Stimulated activated CD8-positive, alpha-beta memory T cell treated with anti-CD3 and anti-CD28 coated beads, Interleukin-15, amount 100 ng/mL, for 1 hour (primary cell): ENCODE measurements around the gene CAST.
"Not testable (repeated sequence)": the region's sequence is repeated elsewhere in the genome, so short reads cannot be mapped to it uniquely, and the experiment has no call there.

Experiments
- DNase-seq: peaks from one replicate; pipeline ENCODE4 v3.0.0-alpha.2; 2020; ENCODE audit warnings: low read depth

The CAST gene

GRCh38 chr5:96780626-96781025 is 118.5 kb downstream of the CAST start:
- DNase-seq: no peak

DNA sequence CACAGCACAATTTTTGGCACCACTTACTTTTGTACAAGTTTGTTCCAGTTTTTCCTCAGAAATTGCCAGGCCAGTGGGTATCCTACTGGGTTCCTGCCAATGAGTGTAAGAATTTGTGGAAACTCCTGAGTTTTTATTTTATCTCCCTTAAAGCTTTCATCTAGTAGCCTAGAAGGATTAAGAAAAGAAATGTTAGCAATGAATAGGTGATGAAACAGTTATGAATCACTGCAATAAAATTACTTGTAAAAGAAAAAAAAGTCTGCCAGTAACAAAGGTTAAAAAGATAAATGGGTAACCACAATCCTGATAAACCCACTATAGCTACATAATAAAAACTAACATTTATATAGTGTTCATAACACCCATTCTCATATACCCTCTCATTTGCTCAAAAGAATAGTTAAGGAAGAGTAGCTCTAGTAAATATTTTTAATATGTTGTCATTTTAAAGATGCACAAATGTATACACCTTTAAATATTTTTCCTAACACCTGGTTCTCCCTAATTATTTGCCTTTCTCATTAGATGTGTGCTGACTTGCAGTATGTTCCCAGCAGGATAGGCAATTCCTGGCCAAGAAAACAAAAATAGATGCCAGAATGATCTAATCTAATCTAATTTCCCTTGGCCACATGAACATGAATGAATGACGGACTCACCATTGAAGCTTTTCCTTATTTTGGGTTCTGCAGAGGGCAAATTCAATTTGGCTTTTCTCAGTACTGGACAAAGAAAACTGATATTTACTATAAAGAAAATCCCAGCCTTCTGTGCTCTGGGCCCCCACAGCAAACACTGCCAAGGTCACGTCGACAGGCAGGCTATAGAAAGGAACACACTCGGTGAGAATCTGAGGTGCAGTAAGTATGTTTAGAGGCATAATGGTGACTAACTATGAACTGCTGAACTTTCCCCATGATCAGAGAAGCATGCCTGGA is 119.1 kb downstream of the CAST start:
- DNase-seq: no peak

DNA sequence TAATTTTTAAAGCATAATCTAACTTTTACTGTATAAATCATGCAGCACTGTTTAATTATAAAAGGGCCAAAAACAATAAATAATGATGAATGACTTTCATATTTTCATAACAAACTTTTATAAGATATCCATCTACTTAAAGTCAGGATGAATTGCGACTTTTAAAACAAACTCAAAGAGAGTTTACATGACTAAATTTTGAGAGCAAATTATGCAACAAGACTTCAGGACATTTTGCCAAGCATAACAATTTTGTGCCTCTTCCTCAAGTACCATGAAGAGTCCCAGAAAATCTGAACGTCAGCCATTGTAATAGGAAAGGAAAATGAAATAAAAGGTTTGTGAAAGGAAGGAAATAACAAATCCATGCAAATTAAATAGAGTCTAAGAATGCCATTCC is 121.2 kb downstream of the CAST start:
- DNase-seq: no peak

GRCh38 chr5:96785326-96786109 is 123.3 kb downstream of the CAST start:
- no peak for DNase-seq

GRCh38 chr5:96788112-96788749 is 126.1 kb downstream of the CAST start:
- no peak for DNase-seq

GRCh38 chr5:96789794-96790330 is 127.7 kb downstream of the CAST start:
- no peak for DNase-seq

DNA sequence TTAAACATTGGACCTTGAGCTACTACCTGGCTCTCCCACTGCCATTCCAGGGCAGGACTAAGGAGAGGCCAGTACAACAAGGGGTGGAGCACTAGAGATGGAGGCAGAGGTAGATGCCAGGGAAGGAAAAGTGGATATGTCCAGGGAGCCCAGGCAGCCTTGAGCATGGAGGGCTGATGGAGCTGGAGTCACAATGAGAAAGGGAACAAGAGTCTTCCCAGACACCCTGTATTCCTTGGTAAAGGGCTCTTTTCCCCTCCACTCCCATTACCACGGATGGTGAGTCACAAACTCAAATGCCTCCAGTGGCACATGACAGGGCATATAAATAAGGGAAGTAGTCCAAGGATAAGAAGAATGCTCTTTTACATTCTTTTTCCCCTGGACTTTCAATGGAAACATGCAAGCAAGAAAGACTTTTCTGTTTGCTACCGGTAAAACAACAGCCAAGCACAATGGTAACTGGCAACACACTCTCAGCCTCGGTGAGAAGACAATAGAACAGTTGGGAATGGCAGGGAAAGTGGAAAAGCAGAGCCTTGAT is 128.9 kb downstream of the CAST start:
- DNase-seq: no peak

GRCh38 chr5:96794757-96795156 is 132.6 kb downstream of the CAST start:
- no peak for DNase-seq

DNA sequence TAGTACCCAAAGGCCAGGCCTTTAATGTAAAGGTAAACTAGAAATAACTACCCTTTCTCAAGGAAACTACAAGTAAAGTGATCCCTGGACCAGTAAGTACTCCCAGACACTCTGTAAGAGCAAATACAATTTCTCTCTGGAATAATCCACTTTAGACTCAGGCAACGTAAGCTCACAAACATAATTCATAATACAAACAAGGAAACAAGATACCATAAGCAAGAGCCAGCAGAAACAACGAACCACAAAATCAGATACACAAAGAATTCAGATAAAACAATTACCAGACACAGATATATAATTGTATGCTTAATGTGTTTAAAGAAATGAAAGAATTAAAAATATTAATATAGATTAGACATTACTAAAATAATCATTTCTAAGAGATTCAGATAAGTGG is 133.4 kb downstream of the CAST start:
- DNase-seq: no peak

DNA sequence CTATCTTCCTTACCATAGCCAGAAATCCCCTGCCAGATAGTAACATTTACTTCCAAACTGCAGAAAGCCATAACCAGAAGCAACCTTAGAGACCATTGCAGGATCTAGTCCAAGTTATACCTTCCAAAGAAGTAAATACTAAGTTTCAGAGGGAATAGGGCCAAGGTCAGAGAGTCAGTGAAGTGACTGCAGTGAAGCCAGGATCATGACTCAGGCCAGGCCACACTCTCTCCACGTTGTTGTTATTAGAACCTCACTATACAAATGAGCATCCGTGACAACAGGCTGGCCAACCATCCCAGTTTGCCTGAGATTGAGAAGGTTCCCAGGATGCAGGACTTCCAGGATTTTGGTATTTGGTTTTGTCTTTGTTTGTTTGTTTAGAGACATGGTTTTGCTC is 134.3 kb downstream of the CAST start:
- DNase-seq: no peak

DNA sequence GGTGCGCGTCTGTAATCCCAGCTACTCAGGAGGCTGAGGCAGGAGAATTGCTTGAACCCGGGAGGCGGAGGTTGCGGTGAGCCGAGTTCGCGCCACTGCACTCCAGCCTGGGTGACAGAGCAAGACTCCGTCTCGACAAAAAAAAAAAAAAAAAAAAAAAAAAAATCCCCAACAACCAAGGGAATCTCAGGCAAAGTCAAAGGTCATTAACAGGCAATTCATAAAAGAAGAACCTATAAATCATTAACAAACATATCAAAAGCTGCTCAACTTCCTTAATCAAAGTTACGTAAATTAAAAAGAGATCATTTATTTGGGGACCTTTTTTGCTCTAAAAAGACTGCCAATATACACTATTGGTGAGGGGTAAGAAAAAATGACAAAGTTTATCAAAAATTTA is 139.5 kb downstream of the CAST start:
- not testable (repeated sequence) for DNase-seq

GRCh38 chr5:96807075-96807654 is 145.0 kb downstream of the CAST start:
- DNase-seq: no peak

- no peak for DNase-seq
These were observed 146.3 kb downstream of the CAST start for GRCh38 chr5:96808541-96808828.

DNA sequence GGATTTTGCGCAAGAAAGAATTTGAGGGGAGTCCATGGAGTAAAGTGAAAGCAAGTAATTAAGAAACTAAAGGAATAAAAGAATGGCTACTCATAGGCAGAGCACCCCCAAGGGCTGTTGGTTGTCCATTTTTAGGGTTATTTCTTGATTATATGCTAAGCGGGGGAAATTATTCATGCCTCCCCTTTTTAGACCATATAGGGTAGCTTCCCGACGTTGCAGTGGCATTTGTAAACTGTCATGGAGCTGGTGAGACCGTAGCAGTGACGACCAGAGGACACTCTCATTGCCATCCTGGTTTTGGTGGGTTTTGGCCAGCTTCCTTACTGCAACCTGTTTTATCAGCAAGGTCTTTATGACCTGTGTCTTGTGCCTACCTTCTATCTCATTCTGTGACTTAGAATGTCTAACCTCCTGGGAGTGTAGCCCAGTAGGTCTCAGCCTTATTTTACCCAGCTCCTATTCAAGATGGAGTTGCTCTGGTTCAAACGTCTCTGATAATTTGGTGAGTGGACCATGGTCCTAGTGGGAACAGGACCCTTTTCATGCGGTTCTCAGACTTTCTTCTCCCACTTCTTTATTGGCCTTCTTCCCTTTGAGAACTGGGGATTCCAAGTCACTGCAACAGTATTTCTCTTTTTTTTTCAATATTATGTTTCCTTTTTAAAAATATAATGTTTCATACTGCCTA is 146.8 kb downstream of the CAST start:
- DNase-seq: no peak

- no peak for DNase-seq
These were observed 147.7 kb downstream of the CAST start for GRCh38 chr5:96809921-96810320.

DNA sequence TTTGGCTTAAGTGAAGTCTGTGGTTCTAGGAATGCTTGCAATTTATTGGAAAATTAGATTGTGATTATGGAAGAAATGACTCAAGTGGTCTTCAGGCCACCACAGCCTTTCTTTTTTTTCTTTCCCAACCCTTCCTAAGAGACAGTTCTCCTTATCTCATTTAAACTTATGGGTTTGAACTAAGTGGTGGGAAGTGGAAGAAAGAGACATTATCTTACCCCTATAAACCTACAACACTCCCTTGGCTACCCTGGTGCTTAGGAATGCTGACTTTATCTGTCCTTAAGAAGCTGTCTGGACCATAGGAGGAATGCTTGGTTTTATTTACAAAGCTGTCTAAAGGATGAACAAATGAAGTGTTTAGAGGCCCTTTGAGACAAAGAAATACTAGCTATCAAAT is 150.7 kb downstream of the CAST start:
- no peak for DNase-seq

DNA sequence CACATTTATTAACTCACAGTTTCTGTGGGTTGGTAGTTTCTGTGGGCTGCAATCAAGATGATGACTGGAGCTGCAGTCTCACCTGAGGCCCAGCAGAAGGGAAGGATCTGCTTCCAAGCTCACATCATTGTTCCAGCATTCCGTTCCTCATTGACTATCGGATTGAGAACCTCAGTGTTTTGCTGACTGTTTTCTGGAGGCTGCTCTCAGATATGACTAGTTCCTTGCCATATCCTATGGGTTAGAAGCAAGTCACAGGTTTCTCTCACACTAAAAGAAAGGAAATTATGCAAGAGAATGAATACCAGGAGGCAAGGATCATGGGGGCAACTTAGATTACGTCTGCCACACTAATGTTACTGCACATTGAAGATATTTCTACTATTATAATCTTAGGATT is 151.9 kb downstream of the CAST start:
- DNase-seq: no peak

GRCh38 chr5:96816411-96816939 is 154.3 kb downstream of the CAST start:
- peak; percentile 23 for DNase-seq

DNA sequence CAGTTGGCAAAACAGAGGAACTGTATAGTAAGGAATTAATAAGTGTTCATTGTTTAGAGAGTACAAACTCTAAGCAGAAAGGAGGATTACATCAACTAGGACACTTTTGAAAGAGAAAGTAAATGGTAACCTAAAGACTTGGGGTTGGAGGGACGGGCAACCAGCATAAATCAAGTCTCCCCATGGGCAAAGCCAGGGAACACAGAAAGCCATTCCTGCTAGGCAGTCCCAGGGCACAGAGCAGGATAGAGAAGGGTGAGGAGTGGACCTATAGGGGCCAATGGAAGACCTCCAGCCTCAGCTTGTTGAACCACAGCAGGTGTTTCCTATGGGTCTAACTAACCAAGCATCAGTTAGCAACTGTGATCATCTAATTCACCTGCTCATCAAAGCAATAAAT is 154.8 kb downstream of the CAST start:
- DNase-seq: no peak

DNA sequence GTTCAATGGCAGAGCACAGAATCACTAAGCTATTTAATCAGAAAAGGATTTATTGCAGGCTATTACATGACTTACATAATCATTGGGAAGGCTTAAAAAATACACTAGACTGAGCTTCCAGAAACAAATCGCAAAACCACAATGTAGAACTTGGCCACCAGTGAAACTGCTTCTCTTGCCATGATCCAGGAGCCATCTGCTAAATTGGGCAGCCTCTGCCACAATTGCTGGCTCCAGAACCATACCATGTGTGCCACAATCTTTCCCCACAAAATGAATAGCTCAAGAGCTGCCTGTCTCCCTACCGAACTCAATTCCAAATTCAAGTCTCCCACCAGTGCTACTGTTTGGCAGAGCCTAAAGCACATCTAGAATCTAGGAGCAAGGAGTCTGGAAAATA is 155.3 kb downstream of the CAST start:
- no peak for DNase-seq

DNA sequence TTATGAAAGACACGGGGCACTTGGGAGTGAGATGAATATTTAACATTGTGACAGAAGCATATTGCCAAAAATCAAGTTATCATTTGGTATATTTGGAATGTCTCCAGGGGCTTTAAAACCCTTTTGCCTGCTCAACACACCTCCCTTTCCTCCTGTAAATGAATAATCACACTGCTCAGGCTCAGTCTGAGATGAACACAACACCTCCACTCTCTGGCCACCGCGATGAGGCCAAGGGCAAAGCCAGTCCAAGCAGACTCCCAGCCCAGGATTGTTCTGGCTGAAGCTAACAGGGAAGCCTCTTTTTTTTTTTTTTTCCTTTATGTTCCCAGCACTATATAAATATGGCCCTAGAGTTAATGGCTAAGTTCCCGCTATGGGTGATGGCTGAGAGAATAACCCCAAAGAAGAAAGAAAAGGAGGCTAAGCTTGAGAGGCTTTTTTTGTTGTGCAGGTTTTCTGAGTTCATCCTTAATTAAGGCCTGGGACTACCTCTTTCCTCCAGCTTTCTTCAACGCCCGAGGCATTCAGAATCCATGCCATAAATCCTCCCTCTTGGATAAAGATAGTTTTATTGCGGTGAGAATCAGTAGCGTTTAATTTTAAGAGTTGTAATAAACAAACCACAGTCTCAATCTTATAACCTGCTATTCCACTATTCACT is 156.1 kb downstream of the CAST start:
- no peak for DNase-seq
